ENCODE measurements around the gene COA1.
"Not testable (repeated sequence)": the region's sequence is repeated elsewhere in the genome, so short reads cannot be mapped to it uniquely, and the experiment has no call there.

DNA sequence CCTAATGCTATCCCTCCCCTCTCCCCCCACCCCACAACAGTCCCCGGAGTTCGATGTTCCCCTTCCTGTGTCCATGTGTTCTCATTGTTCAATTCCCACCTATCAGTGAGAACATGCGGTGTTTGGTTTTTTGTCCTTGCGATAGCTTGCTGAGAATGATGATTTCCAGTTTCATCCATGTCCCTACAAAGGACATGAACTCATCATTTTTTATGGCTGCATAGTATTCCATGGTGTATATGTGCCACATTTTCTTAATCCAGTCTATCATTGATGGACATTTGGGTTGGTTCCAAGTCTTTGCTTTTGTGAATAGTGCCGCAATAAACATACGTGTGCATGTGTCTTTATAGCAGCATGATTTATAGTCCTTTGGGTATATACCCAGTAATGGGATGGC lies 43.9 kb upstream of the COA1 start:
- TF ChIP-seq CTCF (IDR thresholded peaks at IDR 0.05; ENCODE audit: low read depth, low read length); EZH2phosphoT487 (IDR thresholded peaks at IDR 0.05; ENCODE audit: low read depth): not testable (repeated sequence)
